Measurements from ENCODE around the gene RETREG3. TPM values are rescaled to one million over a fixed set of nuclear protein-coding genes. Genes with fewer than 3 reads are reported as not detected.
"Not testable (repeated sequence)": the region's sequence is repeated elsewhere in the genome, so short reads cannot be mapped to it uniquely, and the experiment has no call there.

RETREG3 gene
- total RNA-seq, 4 donors from 2014 or later = 87.9 to 97.0 (median 91.1) TPM

GRCh38 chr17:42632949-42633444 is 23.8 kb upstream of the RETREG3 start:
- no peaks in the 10 kb centered on the region for H3K36me3 ChIP-seq
- H3K27ac ChIP-seq = peak overlapping the region; percentile 41
- TF ChIP-seq POLR2AphosphoS5 (IDR thresholded peaks at IDR 0.05) (no peak), CTCF (IDR thresholded peaks at IDR 0.05) (no peak), EP300 (IDR thresholded peaks at IDR 0.05) (no peak), POLR2A (IDR thresholded peaks at IDR 0.05) (no peak)
- WGBS = 67% methylated on average over 9 of the region's 9 CpGs
- no peaks in the 10 kb centered on the region for H3K9me3 ChIP-seq
- H3K4me3 ChIP-seq = no peak overlapping the region
- DNase-seq (ENCODE audit: low spot score in 2 of 2) = no peak
- no peaks in the 10 kb centered on the region for H3K27me3 ChIP-seq
- H3K4me1 ChIP-seq = peaks cover 13% of the 10 kb centered on the region

- Histone ChIP-seq H3K9me3 (no peaks in the 10 kb centered on the region), H3K4me3 (no peak overlapping the region), H3K36me3 (no peaks in the 10 kb centered on the region), H3K27ac (no peak overlapping the region), H3K4me1 (peaks cover 15% of the 10 kb centered on the region), H3K27me3 (no peaks in the 10 kb centered on the region)
- DNase-seq (ENCODE audit: low spot score in 2 of 2) = no peak
- TF ChIP-seq CTCF (IDR thresholded peaks at IDR 0.05) (no peak), POLR2AphosphoS5 (IDR thresholded peaks at IDR 0.05) (no peak)
- 66% methylated on average over 3 of the region's 3 CpGs for WGBS
Measured at GRCh38 chr17:42629411-42630009, 20.3 kb upstream of the RETREG3 start.

GRCh38 chr17:42627032-42627764 is 18.0 kb upstream of the RETREG3 start:
- H3K27me3 ChIP-seq; DNase-seq (ENCODE audit: low spot score in 2 of 2); H3K27ac ChIP-seq; H3K36me3 ChIP-seq; H3K9me3 ChIP-seq; H3K4me3 ChIP-seq: not testable (repeated sequence)
- peaks cover 20% of the 10 kb centered on the region for H3K4me1 ChIP-seq
- 98% methylated on average over 6 of the region's 6 CpGs for WGBS

- TF ChIP-seq POLR2A (IDR thresholded peaks at IDR 0.05) (no peak), POLR2AphosphoS5 (IDR thresholded peaks at IDR 0.05) (peak in 1 of 3 donors; percentile 4)
- H3K36me3 ChIP-seq = no peaks in the 10 kb centered on the region
- DNase-seq (ENCODE audit: low spot score in 2 of 2) = no peak
- H3K27me3 ChIP-seq = no peaks in the 10 kb centered on the region
- H3K9me3 ChIP-seq = no peaks in the 10 kb centered on the region
- WGBS = 65% methylated on average over 7 of the region's 7 CpGs
- no peak overlapping the region for H3K4me3 ChIP-seq
- peak overlapping the region; percentile 40 for H3K27ac ChIP-seq
- H3K4me1 ChIP-seq = peaks cover 9% of the 10 kb centered on the region
Measured at GRCh38 chr17:42623732-42624596, 14.8 kb upstream of the RETREG3 start.

- Histone ChIP-seq H3K27ac (no peak overlapping the region), H3K36me3 (no peaks in the 10 kb centered on the region), H3K4me1 (peaks cover 14% of the 10 kb centered on the region), H3K9me3 (no peaks in the 10 kb centered on the region), H3K4me3 (no peak overlapping the region), H3K27me3 (no peaks in the 10 kb centered on the region)
- TF ChIP-seq CTCF (IDR thresholded peaks at IDR 0.05) (no peak), POLR2AphosphoS5 (IDR thresholded peaks at IDR 0.05) (no peak), POLR2A (IDR thresholded peaks at IDR 0.05) (no peak), EP300 (IDR thresholded peaks at IDR 0.05) (no peak)
- DNase-seq (ENCODE audit: low spot score in 2 of 2) = no peak
- WGBS = 83% methylated on average over 2 of the region's 2 CpGs
Measured at GRCh38 chr17:42623271-42623670, 14.1 kb upstream of the RETREG3 start.

GRCh38 chr17:42621987-42622386 is 12.8 kb upstream of the RETREG3 start:
- H3K27ac ChIP-seq; H3K36me3 ChIP-seq; H3K27me3 ChIP-seq; H3K4me3 ChIP-seq; H3K9me3 ChIP-seq; DNase-seq (ENCODE audit: low spot score in 2 of 2): not testable (repeated sequence)
- H3K4me1 ChIP-seq = peaks cover 20% of the 10 kb centered on the region
- WGBS = 85% methylated on average over 3 of the region's 3 CpGs

Data from suprapubic skin (tissue), 4 donors.